ENCODE results near the gene GTF3C1.
A peak's percentile ranks its signal among the peaks of the same experiment; 100 is the strongest.

GTF3C1 gene

GRCh38 chr16:27515874-27516353, 33.8 kb downstream of the GTF3C1 start:
- peak; percentile 17 for DNase-seq

GRCh38 chr16:27514806-27515205, 34.9 kb downstream of the GTF3C1 start:
- no peak for DNase-seq

- DNase-seq = no peak
These were observed 37.9 kb downstream of the GTF3C1 start for GRCh38 chr16:27511657-27512448.

- no peak for DNase-seq
These were observed 41.2 kb downstream of the GTF3C1 start for GRCh38 chr16:27508476-27508875.

- no peak for DNase-seq
These were observed 42.9 kb downstream of the GTF3C1 start for GRCh38 chr16:27506771-27507170.

DNA sequence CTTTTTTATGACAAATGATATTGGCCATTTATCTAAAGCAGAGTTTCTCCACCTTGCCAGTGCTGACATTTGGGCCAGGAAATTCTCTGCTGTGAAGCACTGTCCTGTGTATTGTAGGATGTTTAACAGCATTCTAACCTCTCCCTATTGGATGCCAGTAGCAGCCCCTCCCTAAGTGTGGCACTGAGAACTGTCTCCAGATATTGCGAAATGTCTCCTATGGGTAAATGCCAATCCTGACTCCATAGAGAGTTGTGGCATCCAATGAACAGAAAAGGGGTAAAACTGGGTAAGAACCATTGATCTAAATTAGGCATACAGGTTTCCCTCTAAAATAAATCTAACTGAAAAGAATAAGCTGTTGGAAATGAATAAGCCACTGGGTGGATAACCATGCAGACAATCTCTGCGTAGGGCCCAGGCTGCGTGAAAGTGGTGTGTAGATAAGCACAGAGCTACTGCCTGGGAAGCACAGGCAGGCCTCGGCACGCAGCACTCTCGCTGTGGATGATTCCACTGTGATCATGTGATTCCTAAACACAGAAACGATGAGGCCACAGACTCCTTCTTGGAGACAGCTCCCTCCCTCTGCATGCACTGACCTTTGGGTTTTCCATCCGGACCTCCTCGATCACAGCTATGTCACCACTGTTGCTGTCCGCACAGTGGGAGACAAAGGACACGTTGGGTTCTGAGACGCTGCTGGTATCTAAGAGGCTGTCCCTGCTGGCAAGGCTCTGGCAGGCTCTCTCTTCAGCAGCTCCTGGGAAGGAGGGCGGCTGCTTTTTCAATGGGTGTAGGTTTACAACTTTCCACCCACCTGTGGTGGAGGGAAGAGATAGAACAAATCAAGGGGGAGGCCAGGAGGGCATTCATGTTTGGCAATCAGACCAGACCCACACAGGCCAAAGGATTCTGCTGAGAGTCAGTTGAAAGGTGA, 44.1 kb downstream of the GTF3C1 start:
- DNase-seq = peak; percentile 59

DNA sequence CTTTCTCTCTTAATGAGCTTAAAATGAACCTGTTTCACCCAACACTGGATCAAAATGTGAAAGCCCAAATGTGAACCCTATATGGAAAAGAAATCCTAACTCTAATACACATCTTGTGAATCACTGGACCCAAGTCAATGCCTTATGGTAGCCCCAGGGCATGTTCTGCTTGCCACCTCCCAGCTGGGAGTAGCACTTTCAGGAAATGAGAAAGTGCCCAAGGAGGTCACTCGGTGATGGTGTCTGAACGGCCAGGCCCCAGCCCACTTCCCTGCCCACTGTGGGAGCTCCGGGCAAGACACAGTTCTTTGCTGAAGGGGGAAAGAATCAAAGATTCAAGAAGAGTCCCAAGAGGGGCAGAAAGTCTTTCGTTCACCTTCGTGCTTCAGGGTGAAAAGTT, 46.1 kb downstream of the GTF3C1 start:
- DNase-seq = no peak

DNA sequence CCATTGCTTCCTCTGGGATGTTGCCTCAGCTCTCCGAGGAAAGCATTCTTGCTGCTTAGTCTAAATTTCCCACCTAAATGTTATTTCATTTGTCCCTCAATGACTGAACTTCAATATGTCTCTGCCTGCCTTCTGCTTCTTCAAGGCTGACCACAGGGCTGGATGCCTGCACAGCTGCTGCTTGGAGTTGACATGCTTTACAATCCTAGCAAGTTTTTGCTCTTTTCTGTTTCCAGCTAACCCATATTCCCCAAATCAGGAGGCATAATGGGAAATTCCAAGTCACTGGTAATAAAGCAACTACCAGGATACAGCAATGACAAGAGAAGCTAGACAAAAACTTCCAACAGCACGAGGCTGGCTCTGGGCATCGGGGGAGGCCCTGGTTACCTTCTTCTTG, 48.9 kb downstream of the GTF3C1 start:
- DNase-seq = no peak

DNA sequence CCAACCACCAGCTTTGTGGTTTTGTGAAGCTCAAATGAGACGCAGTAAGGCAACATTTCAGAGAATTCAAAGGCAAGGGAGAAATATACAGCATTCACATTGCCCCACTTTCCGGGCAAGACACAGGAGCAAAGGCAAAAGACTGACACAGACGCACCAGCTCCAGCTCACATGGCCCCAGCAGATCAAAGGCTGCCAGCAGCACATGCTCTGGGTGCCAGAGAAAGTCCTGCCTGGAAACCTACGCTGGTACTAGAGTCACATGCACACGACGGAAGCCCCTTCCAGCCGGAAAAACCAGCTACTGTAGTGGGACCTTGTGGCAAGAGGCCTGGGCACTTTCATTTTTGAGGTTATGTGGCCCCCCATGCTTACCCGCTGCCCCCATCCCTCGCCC, 50.1 kb downstream of the GTF3C1 start:
- DNase-seq = no peak

DNA sequence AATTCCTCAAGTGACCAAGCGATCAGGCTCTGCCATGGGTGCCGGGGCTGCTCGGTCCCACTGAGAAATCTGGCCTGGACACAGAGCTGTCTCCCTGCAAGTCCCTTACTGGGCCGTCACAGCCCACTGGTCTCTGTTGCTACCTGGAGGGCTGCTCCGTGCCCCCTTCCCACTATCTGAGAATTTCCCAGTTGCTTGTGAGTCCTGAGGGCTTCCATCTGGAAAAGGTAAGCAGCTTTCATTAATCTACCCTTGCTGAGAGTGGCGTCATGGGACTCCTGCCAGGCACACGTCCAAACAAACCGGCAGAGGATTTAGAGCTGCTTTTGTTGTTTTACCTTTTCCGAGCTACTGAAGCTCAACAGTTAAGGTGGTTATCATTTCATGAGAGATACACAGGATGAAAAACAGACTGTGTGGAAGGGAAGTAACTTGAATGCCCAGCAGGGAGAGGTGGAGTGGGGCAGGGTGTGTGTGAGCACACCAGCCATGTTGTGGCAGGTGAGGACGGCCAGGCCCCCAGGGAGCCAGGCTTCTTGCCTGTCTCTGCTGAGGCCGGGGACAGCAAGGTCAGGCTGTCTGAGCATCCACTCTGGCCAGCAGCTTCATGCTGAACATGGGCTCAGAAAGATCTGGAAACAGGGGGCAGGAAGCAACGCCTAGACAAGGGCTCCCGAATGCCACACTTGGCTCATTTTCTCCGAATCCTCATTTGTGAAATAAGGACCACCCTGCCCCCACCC, 50.6 kb downstream of the GTF3C1 start:
- DNase-seq = peak; percentile 54

GRCh38 chr16:27498031-27498825, 51.5 kb downstream of the GTF3C1 start:
- DNase-seq = no peak

GRCh38 chr16:27495191-27495590, 54.5 kb downstream of the GTF3C1 start:
- DNase-seq = peak; percentile 48

- DNase-seq = no peak
These were observed 57.1 kb downstream of the GTF3C1 start for GRCh38 chr16:27492588-27492979.

DNA sequence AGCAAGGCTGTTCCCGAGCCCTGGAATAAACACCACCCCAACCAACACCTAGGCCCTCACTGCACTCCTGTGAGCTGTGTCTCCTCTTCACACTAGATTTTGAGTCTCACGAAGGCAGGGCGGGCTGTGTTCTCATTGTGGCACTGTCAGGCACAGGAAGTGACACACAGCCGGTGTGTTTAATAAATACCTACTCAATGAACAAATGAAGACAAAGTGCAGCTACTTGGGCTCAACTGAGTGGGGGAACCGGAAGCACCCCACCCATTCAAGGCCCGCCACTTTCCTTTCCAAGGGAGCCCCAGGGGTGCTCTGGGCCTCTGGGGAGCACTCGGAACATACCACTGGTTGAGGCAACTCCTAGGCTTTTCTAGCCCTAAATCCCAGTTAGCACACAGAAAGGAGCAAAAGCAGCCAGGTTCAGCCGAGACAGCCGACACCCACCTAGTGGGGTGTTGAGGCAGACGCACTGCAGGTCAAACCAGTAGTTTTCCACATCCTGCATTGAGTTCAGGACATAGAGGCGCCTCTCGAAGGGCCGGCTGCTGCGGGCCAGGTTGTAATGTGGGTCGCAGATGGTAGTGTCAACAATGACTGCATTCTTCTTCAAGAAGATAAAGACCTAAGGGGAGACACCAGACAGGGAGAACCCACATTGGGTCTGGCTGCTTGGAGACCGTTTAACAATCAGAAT, 57.7 kb downstream of the GTF3C1 start:
- DNase-seq = no peak

- DNase-seq = peak; percentile 89
These were observed 59.8 kb downstream of the GTF3C1 start for GRCh38 chr16:27489906-27490305.

- DNase-seq = no peak
These were observed 60.3 kb downstream of the GTF3C1 start for GRCh38 chr16:27489421-27489820.

- peak; percentile 41 for DNase-seq
These were observed 63.0 kb downstream of the GTF3C1 start for GRCh38 chr16:27486760-27487159.

- peak; percentile 63 for DNase-seq
These were observed 63.4 kb downstream of the GTF3C1 start for GRCh38 chr16:27486344-27486743.

GRCh38 chr16:27485811-27486210, 63.9 kb downstream of the GTF3C1 start:
- DNase-seq = no peak

GRCh38 chr16:27485126-27485525, 64.6 kb downstream of the GTF3C1 start:
- DNase-seq = no peak

GRCh38 chr16:27483624-27484023, 66.1 kb downstream of the GTF3C1 start:
- DNase-seq = no peak

GRCh38 chr16:27483088-27483437, 66.7 kb downstream of the GTF3C1 start:
- DNase-seq = no peak
